GM18526 (cell line): Measurements from ENCODE around the gene KIAA0319L.

ENCODE experiments used
- POLR2A ChIP-seq: IDR thresholded peaks from 3 replicates; pipeline ENCODE4 v1.6.1; 2011; ENCODE audit not compliant: insufficient read length; ENCODE audit errors: extremely low read depth

The KIAA0319L gene

GRCh38 chr1:35570589-35571137 is 13.5 kb upstream of the KIAA0319L start:
- no peak for TF ChIP-seq POLR2A

GRCh38 chr1:35569936-35570335 is 12.7 kb upstream of the KIAA0319L start:
- no peak for TF ChIP-seq POLR2A

- TF ChIP-seq POLR2A: no peak
Measured at GRCh38 chr1:35568975-35569395, 11.8 kb upstream of the KIAA0319L start.

- no peak for TF ChIP-seq POLR2A
Measured at GRCh38 chr1:35567947-35568558, 10.8 kb upstream of the KIAA0319L start.

GRCh38 chr1:35565742-35566133 is 8.5 kb upstream of the KIAA0319L start:
- no peak for TF ChIP-seq POLR2A

GRCh38 chr1:35564884-35565741 is 7.9 kb upstream of the KIAA0319L start:
- TF ChIP-seq POLR2A: no peak

- TF ChIP-seq POLR2A: no peak
Measured at GRCh38 chr1:35564037-35564883, 7.1 kb upstream of the KIAA0319L start.

- no peak for TF ChIP-seq POLR2A
Measured at GRCh38 chr1:35563166-35563565, 6.0 kb upstream of the KIAA0319L start.

- TF ChIP-seq POLR2A: no peak
Measured at GRCh38 chr1:35561972-35562680, 4.9 kb upstream of the KIAA0319L start.

GRCh38 chr1:35561297-35561971 is 4.2 kb upstream of the KIAA0319L start:
- no peak for TF ChIP-seq POLR2A

GRCh38 chr1:35560256-35561225 is 3.3 kb upstream of the KIAA0319L start:
- no peak for TF ChIP-seq POLR2A

- no peak for TF ChIP-seq POLR2A
Measured at GRCh38 chr1:35559317-35559944, 2.2 kb upstream of the KIAA0319L start.
